KOPT-K1 (cell line): ENCODE measurements around the gene NOTUM.

Experiments used
- H3K27ac ChIP-seq: fragments of 200-600 bp; sonication (generic); 2 replicates; pipeline ENCODE4 v1.5.1; 2016; ENCODE audit warnings: antibody characterized with exemption, mild to moderate bottlenecking, low read depth, low read length; ENCODE audit not compliant: poor library complexity, severe bottlenecking
- H3K36me3 ChIP-seq: fragments of 200-600 bp; sonication (generic); 2 replicates; pipeline ENCODE4 v1.5.1; 2017; ENCODE audit warnings: antibody characterized with exemption, mild to moderate bottlenecking, low read length, moderate library complexity; ENCODE audit not compliant: insufficient read depth
- H3K9me3 ChIP-seq: fragments of 200-600 bp; sonication (generic); 2 replicates; pipeline ENCODE4 v1.5.1; 2017; ENCODE audit warnings: antibody characterized with exemption, low read length, mild to moderate bottlenecking; ENCODE audit not compliant: insufficient read depth, poor library complexity, severe bottlenecking

The NOTUM gene

DNA sequence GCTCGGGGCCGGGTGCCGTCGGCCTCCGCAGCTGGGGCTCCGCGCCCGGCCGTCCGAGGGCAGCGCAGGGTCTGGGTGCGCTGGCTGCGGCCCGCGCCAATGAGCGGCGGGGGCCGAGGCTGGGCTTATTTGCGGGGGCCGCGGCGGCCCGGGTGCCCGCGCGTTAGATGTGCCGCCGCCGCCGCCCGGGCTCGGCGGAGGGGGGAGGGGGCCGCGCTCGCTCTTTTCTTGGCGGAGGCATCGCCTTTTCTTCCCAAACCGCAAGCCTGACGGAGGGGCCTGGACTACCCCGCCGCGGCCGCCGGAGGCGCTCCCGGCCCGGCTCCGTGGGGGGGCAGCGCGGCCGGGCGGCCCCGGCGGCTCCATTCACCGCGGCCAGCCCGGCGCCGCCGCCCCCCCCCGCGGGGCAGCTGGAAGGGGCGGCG, at the start of gene NOTUM:
TSS of gene NOTUM (minus strand) at position 101 of the 425 bp plus-strand sequence. CDS start 278 bp downstream, outside the sequence.
- Histone ChIP-seq H3K27ac (no peak within 1 kb of the TSS), H3K9me3 (no peaks in the 10 kb centered on the region), H3K36me3 (no peaks in the 10 kb centered on the region)

DNA sequence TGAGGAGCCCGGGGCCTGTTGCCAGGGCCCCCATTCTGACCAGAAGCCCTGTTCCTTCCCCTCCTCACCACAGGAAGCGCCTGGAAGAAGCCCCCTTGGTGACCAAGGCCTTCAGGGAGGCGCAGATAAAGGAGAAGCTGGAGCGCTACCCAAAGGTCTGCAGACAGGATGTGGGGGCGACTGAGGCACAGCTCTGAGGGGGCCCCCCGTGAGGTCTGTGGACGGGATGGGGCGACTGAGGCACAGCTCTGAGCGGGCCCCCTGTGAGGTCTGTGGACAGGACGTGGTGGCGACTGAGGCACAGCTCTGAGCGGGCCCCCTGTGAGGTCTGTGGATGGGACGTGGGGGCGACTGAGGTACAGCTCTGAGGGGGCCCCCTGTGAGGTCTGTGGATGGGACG, 48.4 kb upstream of the NOTUM start:
- Histone ChIP-seq H3K36me3 (no peaks in the 10 kb centered on the region), H3K9me3 (no peaks in the 10 kb centered on the region), H3K27ac (no peak overlapping the region)

DNA sequence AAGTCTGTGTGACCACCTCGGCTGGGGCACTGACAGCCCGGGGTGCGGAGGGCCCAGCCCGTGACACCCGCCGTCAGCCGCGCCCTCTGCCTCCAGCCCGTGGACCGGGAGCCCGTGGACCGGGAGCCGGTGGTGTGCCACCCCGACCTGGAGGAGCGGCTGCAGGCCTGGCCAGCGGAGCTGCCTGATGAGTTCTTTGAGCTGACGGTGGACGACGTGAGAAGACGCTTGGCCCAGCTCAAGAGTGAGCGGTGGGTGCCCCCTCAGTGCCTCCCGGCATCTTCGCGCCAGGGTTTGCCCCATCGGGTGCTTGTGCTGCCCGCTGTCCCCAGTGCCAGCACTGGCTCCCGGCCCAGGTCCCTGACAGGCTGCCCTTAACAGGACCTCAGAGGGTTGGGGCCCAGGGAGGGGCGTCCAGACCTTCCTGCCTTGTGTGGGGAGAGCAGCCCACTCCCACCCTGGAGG, 48.0 kb upstream of the NOTUM start:
- H3K27ac ChIP-seq: no peak overlapping the region
- no peaks in the 10 kb centered on the region for H3K36me3 ChIP-seq
- no peaks in the 10 kb centered on the region for H3K9me3 ChIP-seq

DNA sequence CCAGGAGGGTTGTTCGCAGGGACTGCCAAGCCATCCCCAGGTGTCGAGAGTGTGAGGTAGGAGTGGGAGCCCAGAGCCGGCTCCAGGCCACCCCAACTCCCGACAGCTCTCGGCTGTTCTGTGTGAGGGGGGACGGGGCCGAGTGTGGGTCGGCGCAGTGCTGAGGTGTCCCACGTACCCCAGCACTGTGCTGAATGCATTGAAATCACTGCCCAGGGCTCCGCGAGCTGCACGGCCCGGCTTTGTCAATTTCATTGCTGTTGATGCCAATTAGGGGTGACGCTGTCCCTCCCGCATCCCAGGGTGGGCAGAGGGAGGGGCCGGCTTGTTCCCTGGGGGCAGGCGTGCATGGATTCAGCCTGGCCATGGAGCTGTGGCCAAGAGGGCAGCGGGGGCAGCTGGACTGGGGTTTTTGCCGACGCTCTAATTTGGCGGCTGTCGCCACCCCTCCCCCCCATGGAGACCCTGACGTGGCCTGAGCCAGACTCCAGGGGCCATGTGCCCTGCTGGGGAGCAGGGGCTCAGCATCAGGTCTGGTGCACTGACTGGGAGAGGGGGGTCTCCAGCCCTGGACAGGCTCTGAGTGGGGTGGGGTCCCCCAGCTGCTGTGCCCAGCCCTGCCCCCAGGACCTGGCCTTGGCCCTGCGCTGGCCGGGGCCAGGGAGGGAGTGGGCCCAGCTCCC, 47.4 kb upstream of the NOTUM start:
- Histone ChIP-seq H3K36me3 (no peaks in the 10 kb centered on the region), H3K27ac (no peak overlapping the region), H3K9me3 (no peaks in the 10 kb centered on the region)

DNA sequence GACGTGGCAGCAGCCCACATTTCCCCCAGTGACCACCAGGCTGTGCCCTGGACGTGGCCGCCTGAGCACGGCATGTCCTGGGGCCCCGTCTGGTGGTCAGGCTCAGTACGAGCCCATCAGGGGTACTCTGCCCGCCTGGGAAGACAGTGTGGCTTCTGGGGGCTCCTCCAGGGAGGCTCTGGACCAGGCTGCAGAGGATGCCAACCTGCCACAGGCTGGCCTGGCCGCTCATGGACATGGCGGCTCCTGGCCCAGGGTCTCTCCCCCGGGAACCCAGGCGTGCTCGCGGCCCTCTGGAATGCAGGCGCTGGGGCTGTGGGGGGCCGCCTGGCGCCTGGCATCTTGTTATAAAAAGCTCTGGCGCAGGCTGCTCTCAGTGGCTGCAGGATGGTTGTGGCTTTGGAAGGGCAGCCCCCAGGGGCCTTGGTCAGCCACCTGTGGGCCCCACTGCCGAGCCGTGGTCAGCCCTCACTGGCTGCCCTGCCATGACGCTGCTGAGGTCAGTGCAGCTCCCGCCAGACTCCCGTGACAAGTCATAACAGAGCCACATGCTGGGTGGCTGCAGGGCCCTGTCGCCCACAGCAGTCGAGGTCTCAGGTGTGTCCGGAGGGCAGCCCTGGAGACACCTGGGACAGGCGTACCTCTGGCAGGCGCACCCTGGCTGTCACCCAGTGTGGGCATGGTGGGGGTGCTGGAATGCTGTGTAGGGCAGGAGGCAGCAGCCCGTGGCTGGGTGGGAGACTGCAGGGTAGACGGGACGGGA, 46.7 kb upstream of the NOTUM start:
- Histone ChIP-seq H3K9me3 (no peaks in the 10 kb centered on the region), H3K27ac (no peak overlapping the region), H3K36me3 (no peaks in the 10 kb centered on the region)

DNA sequence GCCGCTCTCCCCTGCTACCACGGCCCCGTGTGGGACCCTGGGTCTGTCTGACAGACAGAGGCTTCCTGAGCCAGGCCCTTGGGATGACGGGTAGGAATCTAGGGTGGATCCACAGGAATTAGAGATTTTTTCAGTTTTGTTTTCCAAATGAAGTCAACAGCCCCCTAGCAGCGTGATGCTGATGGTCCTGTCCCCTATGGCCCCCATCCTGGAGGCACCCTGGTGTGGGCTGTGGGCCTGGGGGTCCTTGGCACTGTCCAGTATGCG, 46.2 kb upstream of the NOTUM start:
- Histone ChIP-seq H3K27ac (no peak overlapping the region), H3K36me3 (no peaks in the 10 kb centered on the region), H3K9me3 (no peaks in the 10 kb centered on the region)

DNA sequence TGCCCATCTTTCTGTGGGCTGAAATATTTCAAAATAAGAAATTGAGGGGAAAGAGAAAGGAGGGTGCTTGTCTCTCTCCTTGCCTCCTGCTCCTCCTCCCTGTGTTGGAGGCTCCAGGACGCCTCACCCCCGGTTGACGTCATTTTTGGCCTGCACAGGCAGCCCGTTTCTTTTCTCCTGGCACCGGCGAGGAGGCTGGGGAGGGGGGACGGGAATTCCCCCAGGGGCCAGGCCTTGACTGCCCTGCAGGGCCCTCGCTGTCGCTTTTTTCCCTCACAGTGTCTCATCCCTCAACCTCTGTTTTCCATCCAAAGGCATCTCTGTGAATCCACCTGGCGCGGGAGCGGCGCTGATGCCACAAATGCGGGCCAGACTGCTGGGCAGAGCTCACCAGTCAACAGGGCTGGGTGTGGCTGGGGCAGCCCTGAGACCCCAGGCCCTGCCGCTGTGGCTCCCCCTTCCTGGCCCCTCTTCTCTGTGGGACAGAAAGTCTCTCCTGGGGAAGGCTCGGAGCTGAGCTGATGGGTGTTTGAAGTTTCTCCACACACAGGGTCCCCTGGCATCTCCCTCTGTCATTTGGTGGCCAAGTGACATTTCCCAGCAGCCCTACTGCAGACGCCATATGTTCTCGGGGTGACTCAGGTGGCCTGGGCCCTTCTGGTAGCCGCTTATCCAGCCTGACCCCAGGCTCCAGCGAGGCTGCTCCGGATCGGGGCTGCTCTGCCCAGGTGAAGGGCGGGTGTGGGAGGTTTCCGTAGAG, 45.7 kb upstream of the NOTUM start:
- no peak overlapping the region for H3K27ac ChIP-seq
- no peaks in the 10 kb centered on the region for H3K36me3 ChIP-seq
- H3K9me3 ChIP-seq: no peaks in the 10 kb centered on the region

DNA sequence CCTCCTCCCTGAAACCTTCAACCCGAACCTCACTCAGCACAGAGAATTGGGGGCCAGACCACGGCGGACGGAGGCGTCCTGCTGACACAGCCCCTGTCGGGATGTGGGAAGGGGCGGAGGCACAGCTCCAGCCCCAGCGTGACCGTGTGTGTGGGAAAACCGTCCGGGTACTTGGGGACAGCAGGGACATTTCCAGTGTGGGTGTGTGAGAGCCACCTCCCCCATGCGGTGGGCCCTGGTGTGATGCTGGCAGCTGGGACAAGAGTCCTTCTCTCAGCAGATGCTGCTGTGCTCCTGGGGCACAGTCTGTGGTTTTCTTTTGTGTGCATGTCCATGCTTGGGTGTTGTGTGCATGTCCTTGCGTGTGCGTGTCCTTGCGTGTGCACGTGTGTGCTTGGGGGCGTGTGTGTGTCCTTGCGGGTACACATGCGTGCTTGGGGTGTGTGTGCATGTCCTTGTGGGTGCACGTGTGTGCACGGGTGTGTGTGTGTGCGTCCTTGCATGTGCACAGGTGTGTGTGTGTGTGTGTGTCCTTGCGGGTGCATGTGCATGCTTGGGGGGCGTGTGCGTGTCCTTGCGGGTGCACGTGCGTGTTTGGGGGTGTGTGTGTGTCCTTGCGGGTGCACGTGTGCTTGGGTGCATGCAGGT, 44.8 kb upstream of the NOTUM start:
- H3K36me3 ChIP-seq: no peaks in the 10 kb centered on the region
- H3K27ac ChIP-seq: no peak overlapping the region
- H3K9me3 ChIP-seq: no peaks in the 10 kb centered on the region

DNA sequence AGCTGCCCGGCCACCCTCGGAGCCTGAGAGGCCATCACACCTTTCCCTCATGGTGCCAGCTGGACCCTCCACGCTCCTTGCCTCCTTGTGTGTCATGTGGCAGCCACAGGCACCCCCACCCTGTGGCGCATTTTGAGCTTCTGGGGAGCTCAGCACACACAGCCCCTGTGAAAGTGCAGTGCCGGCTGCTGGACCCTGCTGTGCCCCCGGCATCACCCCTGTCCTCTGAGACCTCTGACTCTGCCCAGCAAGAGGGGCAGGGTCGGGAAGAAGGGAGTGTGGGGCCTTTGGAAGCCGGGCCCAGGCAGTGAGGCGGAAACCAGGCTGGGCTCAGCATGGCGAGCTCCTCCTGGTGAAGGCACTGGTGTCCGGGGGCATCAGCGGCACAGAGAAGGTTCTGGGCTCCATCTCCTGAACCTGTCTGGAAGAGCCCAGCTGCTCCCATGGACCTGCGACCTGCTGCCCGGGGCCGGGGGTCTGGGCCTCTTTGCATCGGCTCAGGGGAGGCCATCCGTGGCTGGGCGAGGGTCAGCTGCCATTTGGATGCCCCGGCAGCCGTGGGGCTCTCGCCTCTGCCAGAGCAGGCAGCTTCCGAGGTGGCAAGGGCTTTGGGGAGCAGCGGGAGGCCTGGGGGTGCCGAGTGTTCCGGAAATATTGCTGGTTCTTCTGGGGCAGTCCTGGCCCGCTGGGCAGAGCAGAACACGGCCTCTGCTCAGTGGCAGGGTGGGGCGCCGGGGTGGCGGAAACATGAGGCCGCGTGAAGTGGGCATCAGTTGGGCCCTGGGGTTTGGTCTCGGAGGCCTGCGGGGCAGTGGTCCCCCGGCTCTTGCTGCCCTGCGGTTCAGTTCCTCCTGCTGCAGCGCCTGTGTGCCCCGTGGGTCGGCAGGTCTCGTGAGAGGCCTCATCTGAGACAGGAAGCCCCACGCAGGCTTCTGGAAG, 43.8 kb upstream of the NOTUM start:
- Histone ChIP-seq H3K9me3 (no peaks in the 10 kb centered on the region), H3K36me3 (no peaks in the 10 kb centered on the region), H3K27ac (no peak overlapping the region)

DNA sequence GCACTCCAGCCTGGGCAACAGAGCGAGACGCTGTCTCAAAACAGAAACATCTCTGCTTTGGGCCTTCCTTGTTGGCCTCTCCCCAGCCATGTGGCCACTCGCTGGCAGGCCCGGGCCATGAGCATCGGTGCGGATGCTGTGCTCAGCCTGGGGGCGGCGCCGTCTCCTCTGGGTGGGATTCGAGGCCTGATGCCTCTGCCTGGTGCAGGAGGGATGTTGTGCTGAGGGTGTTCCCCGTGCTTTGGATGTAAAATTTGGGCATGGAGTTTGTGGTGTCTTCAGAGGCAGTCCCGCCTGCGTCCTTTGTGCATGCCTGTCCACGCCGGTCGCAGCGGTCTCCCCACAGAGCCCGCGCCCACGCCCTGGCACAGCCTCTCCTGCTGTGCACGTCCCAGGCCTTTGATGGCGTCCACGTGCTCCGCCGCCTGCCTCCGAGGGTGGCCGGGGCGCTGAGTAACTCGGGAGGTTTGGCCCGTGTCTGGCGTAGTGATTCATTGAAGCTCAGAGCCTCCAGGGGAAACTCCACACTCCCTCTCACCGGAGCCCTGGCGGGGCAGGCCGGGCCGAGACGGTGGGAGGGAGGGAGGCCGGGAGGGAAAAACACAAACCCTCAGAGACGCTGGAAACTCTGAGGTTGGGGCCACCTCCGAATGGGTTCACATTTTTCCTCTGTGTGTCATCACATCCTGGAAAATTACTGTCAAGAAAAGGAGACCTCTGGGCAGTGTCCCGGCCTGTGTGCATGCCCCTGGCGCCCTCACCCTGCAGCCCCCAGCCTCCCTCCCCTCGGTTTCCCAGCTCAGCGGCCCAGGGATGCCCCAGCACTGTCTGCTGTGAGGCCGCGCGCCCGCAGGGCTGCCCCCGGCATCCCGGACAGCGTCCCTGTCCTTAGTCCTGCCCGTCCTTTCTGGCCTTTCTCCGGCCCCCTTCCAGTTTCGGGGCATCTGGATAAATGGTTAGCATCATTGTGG, 42.7 kb upstream of the NOTUM start:
- Histone ChIP-seq H3K9me3 (no peaks in the 10 kb centered on the region), H3K36me3 (no peaks in the 10 kb centered on the region), H3K27ac (no peak overlapping the region)

DNA sequence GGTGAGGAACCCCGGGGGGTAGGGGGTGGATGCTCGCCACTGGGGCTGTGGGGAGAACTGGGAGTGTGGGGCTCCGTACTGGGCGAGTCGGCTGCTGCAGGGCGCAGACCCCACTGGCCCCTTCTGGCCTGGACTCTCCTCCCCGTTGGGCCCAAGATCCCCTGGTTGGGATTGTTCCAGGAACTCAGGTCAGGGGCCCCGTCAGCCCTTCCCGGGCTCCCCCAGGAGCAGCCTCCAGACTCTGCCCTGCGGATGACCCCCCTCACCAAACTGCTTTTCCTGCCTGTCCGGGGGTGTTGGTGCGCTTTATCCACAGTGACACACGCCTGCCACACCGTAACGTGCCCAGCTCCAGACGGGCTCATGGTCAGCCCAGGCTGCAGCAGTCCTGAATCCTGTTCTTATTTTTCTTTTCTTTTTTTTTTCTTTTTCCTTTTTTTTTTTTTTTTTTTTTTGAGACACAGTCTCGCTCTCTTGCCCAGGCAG, 40.6 kb upstream of the NOTUM start:
- H3K9me3 ChIP-seq: no peaks in the 10 kb centered on the region
- H3K36me3 ChIP-seq: no peaks in the 10 kb centered on the region
- no peak overlapping the region for H3K27ac ChIP-seq

DNA sequence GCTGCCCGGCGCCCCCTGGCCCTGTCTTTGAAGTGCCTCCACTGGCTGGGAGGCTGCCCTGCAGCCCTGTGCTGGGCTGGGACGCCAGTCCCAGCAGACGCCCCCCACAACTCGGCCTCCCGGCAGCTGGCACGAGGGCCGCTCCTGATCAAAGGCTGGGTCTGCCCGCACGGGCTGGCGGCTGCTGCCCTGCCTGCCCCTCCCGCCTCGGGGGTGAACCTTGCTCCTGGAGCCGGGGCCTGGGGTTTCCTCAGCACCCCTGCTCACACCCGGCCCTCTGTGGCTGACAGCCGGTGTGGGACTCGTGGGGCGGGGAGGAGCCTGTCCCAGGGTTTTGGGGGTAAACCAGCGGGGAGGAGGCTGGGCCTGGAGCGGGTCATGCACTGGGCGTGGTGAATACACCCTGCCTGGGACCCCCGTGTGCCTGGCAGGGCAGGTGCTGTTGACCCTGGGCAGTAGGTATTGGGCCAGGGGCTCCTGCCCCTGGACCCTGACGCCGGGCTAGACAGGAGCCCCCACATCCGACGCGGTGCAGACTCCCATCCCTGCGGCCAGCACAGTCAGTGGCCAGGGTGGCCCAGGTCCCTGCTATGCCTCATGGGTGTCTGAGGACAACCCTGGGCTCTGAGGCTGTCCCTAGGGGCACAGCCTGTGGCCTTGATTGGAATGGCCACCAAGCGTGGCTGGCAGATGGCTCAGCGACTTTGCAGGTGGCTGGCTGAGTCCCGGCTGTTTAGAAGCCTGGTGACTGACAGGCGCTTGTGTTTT, 40.0 kb upstream of the NOTUM start:
- Histone ChIP-seq H3K36me3 (no peaks in the 10 kb centered on the region), H3K27ac (no peak overlapping the region), H3K9me3 (no peaks in the 10 kb centered on the region)
